IPS-18a (cell line): ENCODE measurements around the gene OR7C1.

Experiments used
- H3K27ac ChIP-seq: one replicate; pipeline ENCODE4 v1.5.1; 2013; ENCODE audit warnings: low read length
- H3K27me3 ChIP-seq: one replicate; pipeline ENCODE4 v1.6.1; 2013; ENCODE audit warnings: mild to moderate bottlenecking, low read length; ENCODE audit not compliant: control insufficient read depth, insufficient read depth
- H3K36me3 ChIP-seq: one replicate; pipeline ENCODE4 v1.6.1; 2013; ENCODE audit warnings: low read depth, low read length; ENCODE audit not compliant: control insufficient read depth
- H3K4me1 ChIP-seq: one replicate; pipeline ENCODE4 v1.6.1; 2013; ENCODE audit warnings: low read depth, low read length; ENCODE audit not compliant: control insufficient read depth
- H3K4me3 ChIP-seq: one replicate; pipeline ENCODE4 v1.5.1; 2013; ENCODE audit warnings: low read length
- H3K9ac ChIP-seq: one replicate; pipeline ENCODE4 v1.6.1; 2013; ENCODE audit warnings: mild to moderate bottlenecking, low read length, moderate library complexity
- H3K9me3 ChIP-seq: one replicate; pipeline ENCODE4 v1.6.1; 2013; ENCODE audit warnings: low read depth, low read length; ENCODE audit not compliant: control insufficient read depth

The OR7C1 gene

DNA sequence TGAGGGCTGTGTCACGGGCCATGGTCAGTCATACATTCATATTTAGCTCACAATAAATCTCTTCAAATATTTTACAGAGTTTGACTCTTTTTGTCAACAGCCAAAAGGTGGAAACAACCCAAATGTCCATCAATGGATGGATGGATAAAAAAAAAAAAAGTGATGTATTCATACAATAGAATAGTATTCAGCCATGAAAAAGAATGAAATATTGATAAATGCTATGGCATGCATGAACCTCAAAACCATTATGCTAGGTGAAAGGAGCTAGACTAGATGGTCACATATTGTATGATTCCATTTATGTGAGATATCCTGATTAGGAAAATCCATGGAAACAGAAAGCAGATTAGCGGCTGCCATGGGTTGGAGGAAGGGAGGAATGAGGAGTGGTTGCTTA, 72.9 kb downstream of the OR7C1 start:
- Histone ChIP-seq H3K9ac (no peak overlapping the region), H3K27ac (no peak overlapping the region), H3K4me3 (no peak overlapping the region), H3K36me3 (no peaks in the 10 kb centered on the region), H3K4me1 (peaks cover 3% of the 10 kb centered on the region), H3K9me3 (no peaks in the 10 kb centered on the region), H3K27me3 (no peaks in the 10 kb centered on the region)

DNA sequence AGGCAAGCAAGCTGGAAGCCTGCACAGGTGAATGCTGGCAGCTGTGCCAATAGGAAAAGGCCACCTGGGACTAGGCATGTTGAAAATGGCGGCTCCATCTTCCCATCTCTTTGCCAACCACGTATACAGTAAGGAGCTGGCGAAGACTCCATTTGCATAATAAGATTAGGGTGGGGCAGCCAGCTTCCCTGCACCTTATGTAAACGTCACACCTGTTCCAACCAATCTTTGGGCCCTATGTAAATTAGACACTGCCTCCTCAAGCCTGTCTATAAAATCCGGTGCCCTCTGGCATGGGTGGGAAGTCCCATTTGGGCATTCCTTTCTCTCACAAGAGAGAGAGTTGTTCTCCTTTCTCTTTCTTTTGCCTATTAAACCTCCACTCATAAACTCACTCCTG, 73.4 kb downstream of the OR7C1 start:
- H3K4me1 ChIP-seq, result peaks cover 3% of the 10 kb centered on the region
- no peak overlapping the region for H3K4me3 ChIP-seq
- H3K9ac ChIP-seq, result no peak overlapping the region
- no peak overlapping the region for H3K27ac ChIP-seq
- H3K9me3 ChIP-seq, result no peaks in the 10 kb centered on the region
- no peaks in the 10 kb centered on the region for H3K27me3 ChIP-seq
- no peaks in the 10 kb centered on the region for H3K36me3 ChIP-seq

DNA sequence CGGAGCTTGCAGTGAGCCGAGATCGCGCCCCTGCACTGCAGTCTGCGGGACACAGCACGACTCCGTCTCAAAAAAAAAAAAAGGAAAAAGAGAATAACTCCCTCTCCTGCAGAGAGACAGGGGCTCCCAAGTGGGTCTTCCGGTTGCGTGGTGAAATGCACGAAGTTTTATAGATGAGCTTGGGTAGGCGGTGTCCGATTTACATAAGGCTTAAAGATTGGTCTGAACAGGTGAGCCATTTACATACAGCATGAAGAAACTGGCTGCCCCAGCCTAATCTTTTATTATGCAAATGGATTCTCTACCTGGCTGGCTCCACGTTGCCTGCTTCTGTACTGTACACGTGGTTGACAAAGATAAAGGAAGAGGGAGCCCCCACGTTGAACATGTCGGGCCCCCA, 76.2 kb downstream of the OR7C1 start:
- peaks cover 3% of the 10 kb centered on the region for H3K4me1 ChIP-seq
- H3K27me3 ChIP-seq, result no peaks in the 10 kb centered on the region
- H3K27ac ChIP-seq, result peak overlapping the region; percentile 65
- peak overlapping the region; percentile 46 for H3K4me3 ChIP-seq
- no peaks in the 10 kb centered on the region for H3K36me3 ChIP-seq
- no peaks in the 10 kb centered on the region for H3K9me3 ChIP-seq
- H3K9ac ChIP-seq, result peak overlapping the region; percentile 66

DNA sequence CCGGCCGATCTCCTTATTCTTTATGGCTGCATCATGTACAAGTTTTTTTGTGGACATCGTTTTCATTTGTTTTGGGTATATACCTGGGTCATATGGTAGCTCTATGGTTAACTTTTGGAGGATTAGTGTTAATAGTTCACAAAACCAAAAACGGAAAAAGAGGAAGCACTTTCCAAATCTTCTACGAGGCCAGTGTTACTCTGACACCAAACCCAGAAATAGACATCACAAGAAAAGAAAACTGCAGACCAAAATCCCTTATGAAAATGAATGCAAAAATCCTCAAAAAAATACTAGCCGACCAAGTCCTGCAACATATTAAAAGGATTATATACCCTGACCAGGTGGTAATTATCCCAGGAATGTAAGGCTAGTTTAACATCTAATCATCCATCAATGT, 86.4 kb downstream of the OR7C1 start:
- Histone ChIP-seq H3K4me3 (no peak overlapping the region), H3K36me3 (no peaks in the 10 kb centered on the region), H3K27ac (no peak overlapping the region), H3K9ac (no peak overlapping the region), H3K27me3 (no peaks in the 10 kb centered on the region), H3K4me1 (no peaks in the 10 kb centered on the region), H3K9me3 (no peaks in the 10 kb centered on the region)
